ENCODE results near the gene CCDC171.

CCDC171 gene

GRCh38 chr9:15967068-15967467 is 414.2 kb downstream of the CCDC171 start:
- H3K4me3 Mint-ChIP-seq: no peak overlapping the region
- H3K36me3 Mint-ChIP-seq (ENCODE audit: low read depth): no peaks in the 10 kb centered on the region
- no peaks in the 10 kb centered on the region for H3K9me3 Mint-ChIP-seq
- no peak for DNase-seq
- H3K4me1 Mint-ChIP-seq: no peaks in the 10 kb centered on the region
- H3K27me3 Mint-ChIP-seq: no peaks in the 10 kb centered on the region
- no peak overlapping the region for H3K27ac Mint-ChIP-seq
- no peak for ATAC-seq

- Mint-ChIP-seq H3K4me3 (no peak overlapping the region), H3K27ac (no peak overlapping the region), H3K4me1 (no peaks in the 10 kb centered on the region), H3K9me3 (no peaks in the 10 kb centered on the region), H3K27me3 (no peaks in the 10 kb centered on the region), H3K36me3 (ENCODE audit: low read depth) (no peaks in the 10 kb centered on the region)
- no peak for ATAC-seq
- DNase-seq: no peak
These were observed 419.9 kb downstream of the CCDC171 start for GRCh38 chr9:15972760-15973159.

GRCh38 chr9:15975101-15975778 is 422.4 kb downstream of the CCDC171 start:
- ATAC-seq (no peak), DNase-seq (no peak)
- no peaks in the 10 kb centered on the region for H3K9me3 Mint-ChIP-seq
- no peak overlapping the region for H3K4me3 Mint-ChIP-seq
- H3K4me1 Mint-ChIP-seq: no peaks in the 10 kb centered on the region
- H3K27me3 Mint-ChIP-seq: no peaks in the 10 kb centered on the region
- no peaks in the 10 kb centered on the region for H3K36me3 Mint-ChIP-seq (ENCODE audit: low read depth)
- no peak overlapping the region for H3K27ac Mint-ChIP-seq

- Mint-ChIP-seq H3K27ac (no peak overlapping the region), H3K4me3 (no peak overlapping the region), H3K27me3 (no peaks in the 10 kb centered on the region), H3K4me1 (no peaks in the 10 kb centered on the region), H3K36me3 (ENCODE audit: low read depth) (no peaks in the 10 kb centered on the region), H3K9me3 (no peaks in the 10 kb centered on the region)
- DNase-seq: no peak
- ATAC-seq: no peak
These were observed 424.6 kb downstream of the CCDC171 start for GRCh38 chr9:15977438-15977837.

- H3K9me3 Mint-ChIP-seq: no peaks in the 10 kb centered on the region
- no peak overlapping the region for H3K4me3 Mint-ChIP-seq
- H3K36me3 Mint-ChIP-seq (ENCODE audit: low read depth): no peaks in the 10 kb centered on the region
- no peak for DNase-seq
- ATAC-seq: no peak
- H3K27me3 Mint-ChIP-seq: no peaks in the 10 kb centered on the region
- H3K27ac Mint-ChIP-seq: no peak overlapping the region
- no peaks in the 10 kb centered on the region for H3K4me1 Mint-ChIP-seq
These were observed 429.3 kb downstream of the CCDC171 start for GRCh38 chr9:15982182-15982581.

GRCh38 chr9:15999422-16000339 is 446.8 kb downstream of the CCDC171 start:
- no peak for DNase-seq
- Mint-ChIP-seq H3K27ac (no peak overlapping the region), H3K9me3 (peaks cover 12% of the 10 kb centered on the region), H3K4me1 (no peaks in the 10 kb centered on the region), H3K4me3 (no peak overlapping the region), H3K36me3 (ENCODE audit: low read depth) (no peaks in the 10 kb centered on the region), H3K27me3 (no peaks in the 10 kb centered on the region)
- peak; percentile 20 for ATAC-seq

GRCh38 chr9:16000811-16001210 is 448.0 kb downstream of the CCDC171 start:
- H3K27me3 Mint-ChIP-seq: no peaks in the 10 kb centered on the region
- no peak overlapping the region for H3K4me3 Mint-ChIP-seq
- H3K9me3 Mint-ChIP-seq: peaks cover 7% of the 10 kb centered on the region
- no peaks in the 10 kb centered on the region for H3K4me1 Mint-ChIP-seq
- no peak for ATAC-seq
- no peaks in the 10 kb centered on the region for H3K36me3 Mint-ChIP-seq (ENCODE audit: low read depth)
- H3K27ac Mint-ChIP-seq: no peak overlapping the region
- DNase-seq: no peak

GRCh38 chr9:16001856-16002255 is 449.0 kb downstream of the CCDC171 start:
- ATAC-seq: no peak
- no peak for DNase-seq
- Mint-ChIP-seq H3K4me1 (no peaks in the 10 kb centered on the region), H3K4me3 (no peak overlapping the region), H3K27ac (no peak overlapping the region), H3K36me3 (ENCODE audit: low read depth) (no peaks in the 10 kb centered on the region), H3K27me3 (no peaks in the 10 kb centered on the region), H3K9me3 (peaks cover 1% of the 10 kb centered on the region)

- Mint-ChIP-seq H3K9me3 (no peaks in the 10 kb centered on the region), H3K4me1 (no peaks in the 10 kb centered on the region), H3K27ac (no peak overlapping the region), H3K36me3 (ENCODE audit: low read depth) (no peaks in the 10 kb centered on the region), H3K27me3 (no peaks in the 10 kb centered on the region), H3K4me3 (no peak overlapping the region)
- no peak for DNase-seq
- ATAC-seq: no peak
These were observed 450.0 kb downstream of the CCDC171 start for GRCh38 chr9:16002816-16003215.

- DNase-seq (no peak), ATAC-seq (no peak)
- H3K4me1 Mint-ChIP-seq: no peaks in the 10 kb centered on the region
- no peak overlapping the region for H3K4me3 Mint-ChIP-seq
- H3K36me3 Mint-ChIP-seq (ENCODE audit: low read depth): no peaks in the 10 kb centered on the region
- H3K27ac Mint-ChIP-seq: no peak overlapping the region
- peaks cover 7% of the 10 kb centered on the region for H3K9me3 Mint-ChIP-seq
- no peaks in the 10 kb centered on the region for H3K27me3 Mint-ChIP-seq
These were observed 450.9 kb downstream of the CCDC171 start for GRCh38 chr9:16003785-16004184.

- no peak overlapping the region for H3K4me3 Mint-ChIP-seq
- ATAC-seq: no peak
These were observed 451.8 kb downstream of the CCDC171 start for GRCh38 chr9:16004613-16005012.

GRCh38 chr9:16010221-16010620 is 457.4 kb downstream of the CCDC171 start:
- H3K36me3 Mint-ChIP-seq (ENCODE audit: low read depth): no peaks in the 10 kb centered on the region
- H3K9me3 Mint-ChIP-seq: peaks cover 7% of the 10 kb centered on the region
- no peaks in the 10 kb centered on the region for H3K27me3 Mint-ChIP-seq
- ATAC-seq (no peak), DNase-seq (no peak)
- no peak overlapping the region for H3K27ac Mint-ChIP-seq
- H3K4me1 Mint-ChIP-seq: peaks cover 4% of the 10 kb centered on the region
- no peak overlapping the region for H3K4me3 Mint-ChIP-seq

More at GRCh38 chr9:16004613-16005012, 451.8 kb downstream of the CCDC171 start:
- Mint-ChIP-seq H3K9me3 (peaks cover 7% of the 10 kb centered on the region), H3K4me1 (no peaks in the 10 kb centered on the region), H3K36me3 (ENCODE audit: low read depth) (no peaks in the 10 kb centered on the region), H3K27ac (no peak overlapping the region), H3K27me3 (no peaks in the 10 kb centered on the region)
- DNase-seq: no peak

- Mint-ChIP-seq H3K36me3 (ENCODE audit: low read depth) (no peaks in the 10 kb centered on the region), H3K27ac (no peak overlapping the region), H3K9me3 (peaks cover 22% of the 10 kb centered on the region), H3K4me3 (no peak overlapping the region), H3K4me1 (peaks cover 4% of the 10 kb centered on the region), H3K27me3 (no peaks in the 10 kb centered on the region)
- no peak for DNase-seq
- ATAC-seq: no peak
These were observed 459.8 kb downstream of the CCDC171 start for GRCh38 chr9:16012621-16013020.

- no peak for DNase-seq
- peaks cover 4% of the 10 kb centered on the region for H3K4me1 Mint-ChIP-seq
- no peaks in the 10 kb centered on the region for H3K27me3 Mint-ChIP-seq
- H3K9me3 Mint-ChIP-seq: peaks cover 19% of the 10 kb centered on the region
- H3K27ac Mint-ChIP-seq: no peak overlapping the region
- H3K36me3 Mint-ChIP-seq (ENCODE audit: low read depth): no peaks in the 10 kb centered on the region
- ATAC-seq: no peak
- no peak overlapping the region for H3K4me3 Mint-ChIP-seq
These were observed 460.5 kb downstream of the CCDC171 start for GRCh38 chr9:16013366-16013765.

- H3K36me3 Mint-ChIP-seq (ENCODE audit: low read depth): no peaks in the 10 kb centered on the region
- no peak for DNase-seq
- peaks cover 16% of the 10 kb centered on the region for H3K9me3 Mint-ChIP-seq
- ATAC-seq: no peak
- H3K27me3 Mint-ChIP-seq: no peaks in the 10 kb centered on the region
- no peak overlapping the region for H3K4me3 Mint-ChIP-seq
- H3K4me1 Mint-ChIP-seq: peaks cover 4% of the 10 kb centered on the region
- no peak overlapping the region for H3K27ac Mint-ChIP-seq
These were observed 461.0 kb downstream of the CCDC171 start for GRCh38 chr9:16013826-16014225.

Data from activated naive CD8-positive, alpha-beta T cell treated with anti-CD3 and anti-CD28 coated beads, Interleukin-2, amount 50 U/mL, for 24 hours (primary cell).